Measurements from ENCODE around the gene CSAG1. TPM values are rescaled to one million over a fixed set of nuclear protein-coding genes. Genes with fewer than 3 reads are reported as not detected.
"Not testable (repeated sequence)": the region's sequence is repeated elsewhere in the genome, so short reads cannot be mapped to it uniquely, and the experiment has no call there.

The CSAG1 gene
- total RNA-seq, 1 donor from 2014 or later, result not detected

GRCh38 chrX:152738560-152738959, 5.0 kb upstream of the CSAG1 start:
- Histone ChIP-seq H3K36me3 (ENCODE audit: control insufficient read depth, insufficient read depth, low read length) (no peaks in the 10 kb centered on the region), H3K27me3 (ENCODE audit: control insufficient read depth, insufficient read depth, low read length) (no peaks in the 10 kb centered on the region), H3K4me3 (ENCODE audit: low read depth, low read length) (no peak overlapping the region)
- no peak for TF ChIP-seq CTCF (IDR thresholded peaks at IDR 0.05; ENCODE audit: insufficient read depth, low read length, severe bottlenecking)
- DNase-seq (ENCODE audit: low read depth) (no peak), FAIRE-seq (no peak)

DNA sequence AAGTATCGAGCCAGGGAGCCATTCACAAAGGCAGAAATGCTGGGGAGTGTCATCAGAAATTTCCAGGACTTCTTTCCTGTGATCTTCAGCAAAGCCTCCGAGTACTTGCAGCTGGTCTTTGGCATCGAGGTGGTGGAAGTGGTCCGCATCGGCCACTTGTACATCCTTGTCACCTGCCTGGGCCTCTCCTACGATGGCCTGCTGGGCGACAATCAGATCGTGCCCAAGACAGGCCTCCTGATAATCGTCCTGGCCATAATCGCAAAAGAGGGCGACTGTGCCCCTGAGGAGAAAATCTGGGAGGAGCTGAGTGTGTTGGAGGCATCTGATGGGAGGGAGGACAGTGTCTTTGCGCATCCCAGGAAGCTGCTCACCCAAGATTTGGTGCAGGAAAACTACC, 3.0 kb upstream of the CSAG1 start:
- not testable (repeated sequence) for FAIRE-seq; H3K36me3 ChIP-seq (ENCODE audit: control insufficient read depth, insufficient read depth, low read length); H3K27me3 ChIP-seq (ENCODE audit: control insufficient read depth, insufficient read depth, low read length); DNase-seq (ENCODE audit: low read depth); H3K4me3 ChIP-seq (ENCODE audit: low read depth, low read length)

- no peak for FAIRE-seq
- H3K27me3 ChIP-seq (ENCODE audit: control insufficient read depth, insufficient read depth, low read length), result no peaks in the 10 kb centered on the region
- H3K4me3 ChIP-seq (ENCODE audit: low read depth, low read length), result no peak overlapping the region
- TF ChIP-seq CTCF (IDR thresholded peaks at IDR 0.05; ENCODE audit: insufficient read depth, low read length, severe bottlenecking), result no peak
- no peak for DNase-seq (ENCODE audit: low read depth)
- H3K36me3 ChIP-seq (ENCODE audit: control insufficient read depth, insufficient read depth, low read length), result no peaks in the 10 kb centered on the region
These were observed 2.5 kb upstream of the CSAG1 start for GRCh38 chrX:152735860-152736511.

DNA sequence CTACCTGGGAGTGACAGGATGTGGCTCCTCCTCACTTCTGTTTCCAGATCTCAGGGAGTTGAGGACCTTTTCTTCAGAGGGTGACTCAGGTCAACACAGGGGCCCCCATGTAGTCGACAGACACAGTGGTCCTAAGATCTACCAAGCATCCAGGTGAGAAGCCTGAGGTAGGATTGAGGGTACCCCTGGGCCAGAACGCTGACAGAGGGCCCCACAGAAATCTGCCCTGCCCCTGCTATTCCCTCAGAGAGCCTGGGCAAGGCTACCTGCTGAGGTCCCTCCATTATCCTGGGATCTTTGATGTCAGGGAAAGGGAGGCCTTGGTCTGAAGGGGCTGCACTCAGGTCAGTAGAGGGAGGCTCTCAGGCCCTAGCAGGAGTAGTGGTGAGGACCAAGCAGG, 1.6 kb upstream of the CSAG1 start:
- no peak for FAIRE-seq
- H3K4me3 ChIP-seq (ENCODE audit: low read depth, low read length), result no peak overlapping the region

DNA sequence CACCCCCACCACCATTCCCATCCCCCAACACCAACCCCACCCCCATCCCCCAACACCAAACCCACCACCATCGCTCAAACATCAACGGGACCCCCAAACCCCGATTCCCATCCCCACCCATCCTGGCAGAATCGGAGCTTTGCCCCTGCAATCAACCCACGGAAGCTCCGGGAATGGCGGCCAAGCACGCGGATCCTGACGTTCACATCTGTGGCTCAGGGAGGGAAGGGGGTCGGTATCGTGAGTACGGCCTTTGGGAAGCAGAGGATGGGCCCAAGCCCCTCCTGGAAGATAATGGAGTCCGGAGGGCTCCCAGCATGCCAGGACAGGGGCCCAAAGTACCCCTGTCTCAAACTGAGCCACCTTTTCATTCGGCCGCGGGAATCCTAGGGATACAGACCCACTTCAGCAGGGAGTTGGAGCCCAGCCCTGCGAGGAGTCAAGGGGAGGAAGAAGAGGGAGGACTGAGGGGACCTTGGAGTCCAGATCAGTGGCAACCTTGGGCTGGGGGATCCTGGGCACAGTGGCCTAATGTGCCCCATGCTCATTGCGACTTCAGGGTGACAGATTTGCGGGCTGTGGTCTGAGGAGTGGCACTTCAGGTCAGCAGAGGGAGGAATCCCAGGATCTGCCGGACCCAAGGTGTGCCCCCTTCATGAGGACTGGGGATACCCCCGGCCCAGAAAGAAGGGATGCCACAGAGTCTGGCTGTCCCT, 780 bp upstream of the CSAG1 start:
- H3K27me3 ChIP-seq (ENCODE audit: control insufficient read depth, insufficient read depth, low read length); DNase-seq (ENCODE audit: low read depth); H3K36me3 ChIP-seq (ENCODE audit: control insufficient read depth, insufficient read depth, low read length); FAIRE-seq; H3K4me3 ChIP-seq (ENCODE audit: low read depth, low read length): not testable (repeated sequence)

More for the DNA sequence above, 1.6 kb upstream of the CSAG1 start:
- DNase-seq (ENCODE audit: low read depth), result no peak
- no peaks in the 10 kb centered on the region for H3K27me3 ChIP-seq (ENCODE audit: control insufficient read depth, insufficient read depth, low read length)
- TF ChIP-seq CTCF (IDR thresholded peaks at IDR 0.05; ENCODE audit: insufficient read depth, low read length, severe bottlenecking), result no peak
- H3K36me3 ChIP-seq (ENCODE audit: control insufficient read depth, insufficient read depth, low read length), result no peaks in the 10 kb centered on the region

- no peaks in the 10 kb centered on the region for H3K27me3 ChIP-seq (ENCODE audit: control insufficient read depth, insufficient read depth, low read length)
- H3K36me3 ChIP-seq (ENCODE audit: control insufficient read depth, insufficient read depth, low read length), result no peaks in the 10 kb centered on the region
- H3K4me3 ChIP-seq (ENCODE audit: low read depth, low read length), result no peak overlapping the region
- FAIRE-seq (no peak), DNase-seq (ENCODE audit: low read depth) (no peak)
- no peak for TF ChIP-seq CTCF (IDR thresholded peaks at IDR 0.05; ENCODE audit: insufficient read depth, low read length, severe bottlenecking)
These were observed 8.1 kb downstream of the CSAG1 start for GRCh38 chrX:152725409-152725808.

DNA sequence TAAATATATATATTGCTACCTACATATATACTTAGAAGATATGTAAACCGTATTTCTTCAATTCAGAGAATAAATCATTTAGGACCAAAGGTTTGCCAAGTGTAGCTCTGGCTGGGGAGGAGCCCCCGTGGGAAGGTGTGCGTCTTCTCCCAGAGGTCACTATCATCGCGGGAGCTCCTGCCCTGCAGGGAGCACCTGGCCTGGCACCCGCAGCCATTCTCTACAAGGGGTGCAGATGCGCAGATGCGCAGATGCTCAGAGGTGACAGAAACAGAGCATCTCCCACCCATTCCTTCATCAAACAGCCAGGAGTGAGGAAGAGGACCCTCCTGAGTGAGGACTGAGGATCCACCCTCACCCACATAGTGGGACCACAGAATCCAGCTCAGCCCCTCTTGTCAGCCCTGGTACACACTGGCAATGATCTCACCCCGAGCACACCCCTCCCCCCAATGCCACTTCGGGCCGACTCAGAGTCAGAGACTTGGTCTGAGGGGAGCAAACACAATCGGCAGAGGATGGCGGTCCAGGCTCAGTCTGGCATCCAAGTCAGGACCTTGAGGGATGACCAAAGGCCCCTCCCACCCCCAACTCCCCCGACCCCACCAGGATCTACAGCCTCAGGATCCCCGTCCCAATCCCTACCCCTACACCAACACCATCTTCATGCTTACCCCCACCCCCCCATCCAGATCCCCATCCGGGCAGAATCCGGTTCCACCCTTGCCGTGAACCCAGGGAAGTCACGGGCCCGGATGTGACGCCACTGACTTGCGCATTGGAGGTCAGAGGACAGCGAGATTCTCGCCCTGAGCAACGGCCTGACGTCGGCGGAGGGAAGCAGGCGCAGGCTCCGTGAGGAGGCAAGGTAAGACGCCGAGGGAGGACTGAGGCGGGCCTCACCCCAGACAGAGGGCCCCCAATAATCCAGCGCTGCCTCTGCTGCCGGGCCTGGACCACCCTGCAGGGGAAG, 19.4 kb downstream of the CSAG1 start, which contains the start of gene MAGEA2B:
TSS of gene MAGEA2B (plus strand) at position 814 of the 973 bp plus-strand sequence. CDS start 2,479 bp downstream, outside the sequence.
- H3K36me3 ChIP-seq (ENCODE audit: control insufficient read depth, insufficient read depth, low read length); H3K4me3 ChIP-seq (ENCODE audit: low read depth, low read length); H3K27me3 ChIP-seq (ENCODE audit: control insufficient read depth, insufficient read depth, low read length); DNase-seq (ENCODE audit: low read depth): not testable (repeated sequence)
- peak; percentile 58 for FAIRE-seq

- H3K27me3 ChIP-seq (ENCODE audit: control insufficient read depth, insufficient read depth, low read length); FAIRE-seq; H3K36me3 ChIP-seq (ENCODE audit: control insufficient read depth, insufficient read depth, low read length); DNase-seq (ENCODE audit: low read depth); H3K4me3 ChIP-seq (ENCODE audit: low read depth, low read length): not testable (repeated sequence)
These were observed 20.3 kb downstream of the CSAG1 start for GRCh38 chrX:152713195-152713594.

- H3K27me3 ChIP-seq (ENCODE audit: control insufficient read depth, insufficient read depth, low read length); H3K4me3 ChIP-seq (ENCODE audit: low read depth, low read length); DNase-seq (ENCODE audit: low read depth); H3K36me3 ChIP-seq (ENCODE audit: control insufficient read depth, insufficient read depth, low read length); FAIRE-seq: not testable (repeated sequence)
These were observed 24.3 kb downstream of the CSAG1 start, which contains the start of gene CSAG2 for GRCh38 chrX:152709173-152709572. Gene CSAG2, minus strand, starts transcription at chrX:152709273. Its CDS starts 161 bp downstream, at chrX:152709112.

Data from bronchial epithelial cell (primary cell).